GM21390 (cell line): Measurements from ENCODE around the gene SLC16A8.
"Not testable (repeated sequence)": the region's sequence is repeated elsewhere in the genome, so short reads cannot be mapped to it uniquely, and the experiment has no call there.

ENCODE experiments used
- ATAC-seq: cut with Tn5 transposase; IDR thresholded peaks from one replicate; pipeline ENCODE4 v1.9.1; 2021; ENCODE audit not compliant: unreplicated experiment

SLC16A8 gene, protein sequence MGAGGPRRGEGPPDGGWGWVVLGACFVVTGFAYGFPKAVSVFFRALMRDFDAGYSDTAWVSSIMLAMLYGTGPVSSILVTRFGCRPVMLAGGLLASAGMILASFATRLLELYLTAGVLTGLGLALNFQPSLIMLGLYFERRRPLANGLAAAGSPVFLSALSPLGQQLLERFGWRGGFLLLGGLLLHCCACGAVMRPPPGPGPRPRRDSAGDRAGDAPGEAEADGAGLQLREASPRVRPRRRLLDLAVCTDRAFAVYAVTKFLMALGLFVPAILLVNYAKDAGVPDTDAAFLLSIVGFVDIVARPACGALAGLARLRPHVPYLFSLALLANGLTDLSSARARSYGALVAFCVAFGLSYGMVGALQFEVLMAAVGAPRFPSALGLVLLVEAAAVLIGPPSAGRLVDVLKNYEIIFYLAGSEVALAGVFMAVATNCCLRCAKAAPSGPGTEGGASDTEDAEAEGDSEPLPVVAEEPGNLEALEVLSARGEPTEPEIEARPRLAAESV

DNA sequence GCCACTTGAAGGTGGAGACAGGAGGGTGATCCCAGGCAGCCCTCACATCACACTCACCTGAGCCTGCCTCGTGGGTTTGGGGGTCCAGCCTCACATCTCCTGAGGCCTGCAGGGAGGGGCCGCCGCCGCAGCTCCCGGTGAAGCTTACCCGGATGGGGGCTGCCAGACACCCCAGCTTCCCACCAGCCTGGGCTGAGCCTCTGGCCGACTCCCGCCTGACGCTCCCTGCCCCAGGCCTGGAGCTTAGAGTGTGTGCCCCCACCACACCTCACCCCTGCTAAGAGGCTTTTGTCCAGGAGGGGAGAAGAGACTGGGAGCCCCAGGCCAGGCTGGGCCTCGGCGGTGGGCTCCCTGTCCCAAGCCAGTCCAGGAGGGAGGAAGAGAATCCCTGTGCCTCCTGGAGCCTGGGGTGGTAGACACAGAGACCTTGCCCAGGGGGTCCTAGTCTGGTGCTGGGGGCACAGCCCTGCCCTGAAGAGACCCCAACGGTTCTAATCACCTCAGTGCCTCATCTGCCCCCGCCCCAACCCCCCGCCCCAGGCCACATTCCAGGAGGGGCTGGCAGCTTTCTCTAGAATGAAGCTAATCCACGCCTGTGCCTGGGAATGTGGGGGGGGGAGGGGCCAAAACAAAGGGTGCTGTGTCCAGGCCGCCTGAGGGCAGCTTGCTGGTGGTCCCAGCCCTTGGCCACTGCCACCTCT lies at the start of gene SLC16A8:
Gene SLC16A8, minus strand, starts transcription at position 254 of the 701 bp plus-strand sequence. CDS start 1,311 bp downstream, outside the sequence.
- no peak for ATAC-seq

DNA sequence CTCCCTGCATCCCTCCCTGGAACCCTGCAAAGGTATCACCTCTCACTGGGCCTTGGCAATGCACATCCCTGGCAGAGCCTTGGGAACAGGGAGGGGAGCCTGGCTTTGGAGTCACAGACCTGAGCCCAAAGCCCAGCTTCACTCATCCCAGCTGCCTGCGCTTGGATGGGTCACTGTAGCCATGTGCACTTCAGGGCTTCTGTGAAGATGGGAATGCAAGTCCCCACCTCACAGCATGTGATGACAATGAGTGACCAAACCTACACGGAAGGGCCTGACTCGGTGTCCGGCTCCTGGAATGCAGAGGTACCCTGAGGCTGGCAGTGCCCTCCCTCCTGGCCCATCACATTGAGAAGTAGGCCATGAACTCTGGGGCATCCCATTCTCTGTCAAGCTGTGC lies 49.3 kb upstream of the SLC16A8 start:
- ATAC-seq = no peak

DNA sequence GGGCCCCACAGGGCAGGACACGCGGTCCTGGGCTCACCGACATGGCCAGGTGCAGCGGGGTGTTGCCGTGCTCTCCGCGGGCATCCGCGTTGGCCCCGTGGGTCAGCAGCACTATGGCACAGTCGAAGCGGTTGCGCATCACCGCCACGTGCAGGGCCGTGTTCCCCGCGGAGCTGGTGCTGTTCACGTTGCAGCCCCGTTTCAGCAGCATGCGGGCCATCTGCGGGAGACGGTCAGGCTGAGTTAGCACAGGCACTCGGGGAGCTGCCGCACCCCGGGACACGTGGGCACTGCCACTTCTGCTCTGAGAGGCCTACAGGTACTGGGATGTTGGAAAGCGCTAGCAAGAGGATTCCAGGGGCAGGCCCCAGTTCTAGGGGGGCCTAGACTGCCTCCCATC lies 48.8 kb upstream of the SLC16A8 start:
- no peak for ATAC-seq

DNA sequence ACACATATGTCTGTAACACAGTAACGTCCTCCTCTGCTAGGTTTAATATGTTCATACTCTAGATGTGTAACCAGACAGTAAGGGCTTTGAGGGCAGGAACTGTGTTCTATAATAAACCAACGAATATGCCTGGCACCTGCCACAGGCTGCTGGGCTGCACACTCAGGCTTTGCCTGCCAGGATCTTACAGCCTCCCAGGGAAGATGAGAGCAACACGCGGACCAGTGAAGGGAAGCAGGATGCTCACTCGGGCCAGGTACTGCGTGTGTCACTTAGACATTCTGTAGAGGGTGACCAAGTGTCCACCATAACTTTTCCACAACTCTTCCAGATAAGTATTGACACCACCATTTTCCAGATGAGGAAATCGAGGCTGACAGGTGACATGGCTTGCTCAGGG lies 48.2 kb upstream of the SLC16A8 start:
- no peak for ATAC-seq

DNA sequence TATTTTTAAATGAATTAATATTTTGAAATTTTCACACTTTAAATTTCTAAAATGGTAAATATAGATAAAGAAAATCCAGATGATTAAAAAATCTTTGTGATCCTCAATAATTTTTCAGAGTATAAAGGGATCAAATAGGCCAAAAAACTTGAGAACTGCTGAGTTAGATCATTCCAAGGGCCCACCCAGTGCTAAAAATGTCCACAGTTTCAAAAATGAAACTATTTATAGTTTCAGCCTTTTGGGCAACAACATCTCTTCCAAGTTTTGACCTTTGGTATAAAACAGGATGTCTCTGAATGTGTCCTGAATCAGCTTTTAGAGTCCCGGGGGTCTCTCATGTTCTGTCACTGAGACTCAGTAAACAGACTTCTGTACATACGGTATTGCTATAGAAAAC lies 47.4 kb upstream of the SLC16A8 start:
- ATAC-seq = no peak

DNA sequence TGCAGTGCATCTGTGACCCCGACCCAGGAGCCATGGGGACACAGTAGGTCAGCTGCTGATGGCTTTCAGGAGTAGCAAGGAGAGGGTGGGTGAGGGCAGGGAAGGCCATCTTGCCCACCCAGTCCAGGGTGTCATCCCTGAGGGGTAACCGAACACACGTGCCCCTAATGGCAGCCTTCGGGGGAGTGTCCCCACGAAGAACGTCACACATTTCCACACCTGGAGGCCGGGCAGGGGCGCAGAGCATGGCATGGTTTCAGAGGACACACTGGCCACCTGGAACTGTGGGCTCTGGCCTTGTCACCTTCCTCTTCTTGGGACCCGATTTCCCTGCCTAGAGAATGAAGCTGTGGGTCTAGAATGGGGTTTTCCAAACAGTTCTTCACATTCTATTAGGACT lies 45.9 kb upstream of the SLC16A8 start:
- no peak for ATAC-seq

DNA sequence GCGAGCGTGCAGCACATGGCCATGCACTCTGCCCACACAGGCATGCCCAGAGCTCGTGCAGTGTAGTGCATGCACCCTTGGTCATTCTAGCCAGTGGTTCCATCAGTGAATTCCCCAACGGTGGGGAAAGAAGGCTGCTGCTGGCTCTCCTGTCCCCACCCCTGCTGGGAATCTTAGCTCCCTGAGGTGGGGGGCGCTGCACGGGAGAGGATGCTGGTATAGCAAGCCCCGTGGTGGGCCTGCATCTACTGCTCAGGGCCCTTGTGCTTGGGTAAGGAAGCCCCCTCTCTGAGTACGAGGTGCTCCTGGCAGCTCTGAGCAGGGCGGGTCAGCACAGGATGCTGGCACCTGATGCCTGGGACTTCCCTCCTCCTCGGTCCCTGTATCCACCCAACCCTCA lies 45.0 kb upstream of the SLC16A8 start:
- ATAC-seq = no peak

DNA sequence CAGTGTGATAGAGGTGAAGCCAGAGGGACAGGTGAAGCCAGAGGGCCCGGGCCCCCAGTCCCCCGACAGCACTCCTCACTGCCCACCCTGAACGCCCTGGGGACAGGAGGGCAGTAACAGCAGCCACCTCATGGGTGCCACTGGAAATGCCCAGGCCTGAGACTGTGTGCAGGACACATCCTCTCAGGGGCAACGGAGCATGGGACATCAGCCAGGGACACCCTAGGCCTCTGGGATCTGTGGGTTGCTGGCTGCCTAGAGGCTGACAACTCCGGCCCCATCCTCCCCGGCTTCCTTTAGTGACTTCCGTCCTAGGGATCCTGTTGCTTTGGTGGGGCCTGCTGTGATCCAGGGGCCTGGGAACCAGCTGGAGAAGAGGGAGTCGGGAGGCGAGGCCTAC lies 43.9 kb upstream of the SLC16A8 start:
- no peak for ATAC-seq

DNA sequence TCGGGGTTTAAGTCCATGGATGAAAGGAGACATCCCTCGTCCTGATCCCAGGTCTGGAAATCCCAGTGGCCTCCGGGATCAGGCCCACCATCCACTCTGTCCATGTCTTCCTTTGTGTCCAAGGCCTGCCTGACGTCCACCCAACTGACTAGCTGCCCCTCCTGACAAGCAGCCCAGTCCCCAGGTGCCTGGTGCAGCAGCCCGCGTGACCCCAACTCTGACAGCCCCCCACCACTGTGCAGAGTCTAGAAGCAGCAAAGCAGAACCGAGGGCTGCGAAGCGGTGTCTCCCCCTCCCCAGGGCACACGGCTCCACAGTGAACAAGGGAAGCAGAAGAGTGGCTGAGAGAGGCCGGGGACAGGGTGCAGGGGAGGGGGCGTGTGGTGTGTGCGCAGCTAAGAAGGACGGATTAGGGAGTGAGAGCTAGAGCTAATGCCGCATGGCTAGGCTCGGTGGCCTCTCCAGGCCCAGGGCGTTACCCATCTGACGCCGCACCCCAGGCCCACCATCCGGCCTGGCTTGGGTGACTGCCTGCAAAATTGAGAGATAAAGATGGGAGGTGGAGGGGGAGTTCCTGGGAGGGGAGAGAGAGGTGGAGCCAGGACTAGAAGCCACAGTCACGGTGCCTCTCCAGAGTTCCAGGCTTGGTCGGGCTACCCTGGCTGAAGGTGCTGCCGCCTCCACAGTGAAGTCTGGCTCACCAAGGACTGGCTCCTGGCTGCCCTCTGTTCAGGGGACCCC lies 43.1 kb upstream of the SLC16A8 start:
- ATAC-seq = no peak

DNA sequence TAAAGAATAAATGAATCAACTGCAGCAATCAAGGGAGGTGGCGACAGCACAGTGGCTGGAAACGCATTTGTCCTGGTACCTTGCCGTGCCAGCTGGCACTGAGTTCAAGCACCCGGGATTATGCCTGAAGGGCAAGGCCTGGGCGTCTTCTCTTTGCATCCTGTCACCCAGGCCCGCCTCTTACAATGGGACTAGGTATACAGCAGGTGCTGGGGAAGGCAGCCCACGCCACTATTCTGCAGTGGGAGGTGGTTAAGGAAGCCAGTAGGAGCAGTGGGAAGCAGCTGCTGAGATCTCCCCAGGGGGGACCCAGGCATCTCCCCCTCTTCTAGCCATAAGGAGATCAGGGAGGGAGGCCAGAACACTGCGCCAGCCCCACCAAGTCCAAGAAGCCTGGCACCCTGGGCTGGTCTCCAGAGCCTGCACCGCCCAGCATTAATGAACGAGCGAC lies 41.8 kb upstream of the SLC16A8 start:
- no peak for ATAC-seq

DNA sequence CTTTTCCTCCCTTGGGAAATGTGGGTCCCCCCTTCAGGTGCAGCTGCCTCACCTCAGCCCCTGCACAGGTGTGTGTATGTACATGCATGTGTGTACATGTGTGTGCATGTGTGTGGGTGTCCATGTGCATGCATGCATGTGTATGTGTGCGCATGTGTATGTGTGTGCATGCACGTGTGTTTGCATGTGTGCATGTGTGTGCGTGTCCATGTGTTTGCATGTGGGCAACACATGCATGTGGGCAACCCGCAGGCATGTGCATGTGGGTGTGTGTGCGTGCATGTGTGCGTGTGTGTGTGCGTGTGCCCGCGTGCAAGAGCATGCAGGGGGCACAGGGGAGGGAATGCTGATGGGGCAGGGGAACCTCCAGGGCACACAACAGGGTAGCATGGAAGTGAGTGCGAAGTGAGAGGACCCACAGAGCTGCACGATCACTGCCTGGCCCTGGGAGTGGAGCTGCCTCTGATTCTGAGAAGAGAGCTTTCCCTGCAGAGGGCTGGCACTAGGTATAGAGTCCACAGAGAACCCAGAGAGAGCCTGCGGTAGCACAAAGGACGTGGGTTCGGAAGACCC lies 41.1 kb upstream of the SLC16A8 start:
- no peak for ATAC-seq

DNA sequence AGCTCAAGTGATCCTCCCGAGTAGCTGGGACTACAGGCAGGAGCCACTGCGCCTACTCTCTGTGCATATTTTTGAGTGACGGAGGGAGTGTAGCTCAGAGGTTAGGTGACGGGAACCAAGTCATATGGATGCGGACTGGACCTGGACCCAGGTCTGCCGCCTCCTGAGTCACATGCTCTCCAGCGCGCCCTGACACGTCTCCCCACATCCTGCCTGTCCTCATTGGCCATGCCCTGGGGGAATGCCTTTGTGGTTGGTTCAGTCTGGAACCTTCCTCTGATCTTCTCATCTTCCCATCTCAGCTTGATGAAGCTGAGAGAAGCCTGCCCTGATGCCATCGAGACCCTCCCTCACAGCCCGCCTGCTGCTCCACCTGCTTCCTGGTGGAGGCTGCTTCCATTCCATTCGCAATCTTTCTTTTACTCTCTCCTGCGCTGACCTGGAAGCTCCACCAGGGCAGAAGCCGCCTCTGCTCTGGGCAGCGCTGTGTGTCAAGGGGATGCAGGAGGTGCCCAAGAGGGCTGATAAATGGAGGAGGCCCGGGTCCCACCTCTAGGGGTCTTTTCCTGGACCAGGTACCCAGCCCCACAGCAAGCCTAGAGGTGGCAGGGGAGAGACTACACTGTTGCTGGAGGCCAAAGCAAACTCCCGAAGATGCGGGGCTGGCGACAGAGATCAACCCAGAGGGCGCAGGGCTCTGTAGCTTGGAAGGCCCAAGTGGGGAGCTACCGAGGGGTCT lies 40.4 kb upstream of the SLC16A8 start:
- no peak for ATAC-seq

DNA sequence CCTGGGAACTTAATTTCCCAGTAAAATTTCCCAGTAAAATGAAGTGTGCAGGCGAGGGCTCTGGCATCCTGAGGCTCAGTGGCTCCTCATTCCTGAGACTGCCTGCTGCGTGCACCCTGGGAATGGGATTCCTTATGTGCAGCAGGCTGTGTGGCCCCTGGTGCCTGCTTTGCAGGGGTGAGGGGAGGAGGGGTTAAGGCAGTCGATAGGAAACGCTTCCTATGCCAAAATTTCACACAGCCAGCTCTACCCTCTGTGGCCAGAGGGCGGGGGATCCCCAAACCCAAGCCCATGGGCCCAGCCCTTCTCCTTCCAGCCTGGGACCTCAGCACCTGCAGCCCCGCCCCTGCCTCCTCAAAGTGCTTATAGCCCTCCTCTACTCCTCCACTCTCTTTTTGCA lies 38.6 kb upstream of the SLC16A8 start:
- ATAC-seq = no peak

DNA sequence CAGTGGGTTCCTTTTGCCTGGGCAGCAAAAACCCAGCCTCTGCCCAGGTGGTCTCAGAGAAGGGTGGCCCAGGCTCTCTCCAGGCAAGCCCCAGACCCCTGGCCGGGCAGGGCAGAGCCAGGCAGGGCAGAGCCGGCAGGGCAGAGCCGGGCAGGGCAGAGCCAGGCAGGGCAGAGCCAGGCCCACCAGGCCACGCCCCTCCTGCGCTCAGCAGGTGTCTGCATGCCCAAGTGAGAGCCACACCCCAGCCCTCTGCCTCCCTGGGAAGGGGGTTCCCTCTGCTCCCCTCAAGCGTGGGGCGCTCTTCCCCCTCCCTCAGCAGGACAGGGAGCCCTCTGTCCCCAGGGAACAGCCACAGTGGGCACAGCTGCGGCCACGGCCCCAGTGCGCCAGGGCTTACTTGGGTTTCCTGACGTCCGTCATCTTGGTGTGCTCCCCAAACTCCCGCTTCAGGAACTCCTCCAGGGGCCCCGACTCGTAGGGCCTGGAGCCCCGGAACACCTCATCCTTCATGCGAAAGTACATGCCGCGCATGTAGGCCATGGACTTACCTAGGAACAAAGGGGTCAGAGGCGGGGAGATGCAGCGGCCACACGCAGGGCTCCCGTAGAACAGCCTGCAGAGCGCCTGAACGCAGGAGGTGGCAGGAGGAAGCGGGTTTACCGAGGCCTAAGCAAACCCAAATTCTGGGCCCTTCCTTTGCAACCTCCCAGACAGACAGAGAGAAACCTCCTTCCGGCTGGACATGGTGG lies 36.6 kb upstream of the SLC16A8 start:
- no peak for ATAC-seq

DNA sequence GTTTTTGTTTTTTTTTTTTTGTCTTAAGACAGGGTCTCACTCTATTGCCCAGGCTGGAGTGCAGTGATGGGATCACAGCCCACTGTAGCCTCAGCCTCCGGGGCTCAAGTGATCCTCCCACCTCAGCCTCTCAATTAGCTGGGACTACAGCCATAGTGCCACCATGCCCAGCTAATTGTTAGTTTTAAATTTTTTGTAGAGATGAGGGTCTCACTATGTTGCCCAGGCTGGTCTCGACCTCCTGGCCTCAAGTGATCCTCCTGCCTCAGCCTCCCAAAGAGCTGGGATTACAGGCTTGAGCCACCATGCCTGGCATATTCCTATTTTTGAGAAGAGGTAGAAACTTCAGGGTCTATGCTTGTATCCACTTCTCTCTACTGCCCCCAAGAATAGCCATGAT lies 34.8 kb upstream of the SLC16A8 start:
- ATAC-seq = not testable (repeated sequence)

DNA sequence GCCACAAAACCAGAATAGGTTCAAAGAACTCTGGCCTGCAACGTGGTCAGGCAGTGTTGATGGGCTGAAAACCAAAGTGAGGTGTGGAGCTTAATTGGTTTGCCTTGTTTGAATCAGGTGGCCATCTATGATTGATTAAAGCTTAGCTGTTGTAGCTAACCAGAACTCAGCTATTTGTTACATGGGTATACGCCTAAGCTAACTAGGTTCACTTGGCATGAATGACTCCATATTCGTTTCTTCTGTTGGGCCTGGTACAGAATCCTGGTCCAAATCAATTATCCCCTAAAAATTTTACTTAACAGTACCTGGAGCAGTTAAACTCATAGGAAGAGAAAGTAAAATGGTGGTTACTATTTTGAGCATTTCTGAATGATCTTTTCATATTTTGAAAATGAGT lies 34.2 kb upstream of the SLC16A8 start:
- ATAC-seq = no peak

DNA sequence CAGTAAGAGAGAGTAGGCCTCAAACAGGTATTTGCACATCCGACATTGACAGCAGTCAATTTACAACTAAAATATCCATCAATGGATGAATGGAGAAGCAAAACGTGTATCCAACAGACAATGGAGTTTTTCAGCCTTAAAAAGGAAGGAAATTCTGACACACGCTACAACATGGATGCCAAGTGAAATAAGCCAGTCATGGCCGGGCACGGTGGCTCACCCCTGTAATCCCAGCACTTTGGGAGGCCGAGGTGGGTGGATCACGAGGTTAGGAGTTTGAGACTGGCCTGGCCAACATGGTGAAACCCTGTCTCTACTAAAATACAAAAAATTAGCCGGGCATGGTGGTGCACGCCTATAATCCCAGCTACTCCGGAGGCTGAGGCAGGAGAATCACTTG lies 33.6 kb upstream of the SLC16A8 start:
- not testable (repeated sequence) for ATAC-seq

DNA sequence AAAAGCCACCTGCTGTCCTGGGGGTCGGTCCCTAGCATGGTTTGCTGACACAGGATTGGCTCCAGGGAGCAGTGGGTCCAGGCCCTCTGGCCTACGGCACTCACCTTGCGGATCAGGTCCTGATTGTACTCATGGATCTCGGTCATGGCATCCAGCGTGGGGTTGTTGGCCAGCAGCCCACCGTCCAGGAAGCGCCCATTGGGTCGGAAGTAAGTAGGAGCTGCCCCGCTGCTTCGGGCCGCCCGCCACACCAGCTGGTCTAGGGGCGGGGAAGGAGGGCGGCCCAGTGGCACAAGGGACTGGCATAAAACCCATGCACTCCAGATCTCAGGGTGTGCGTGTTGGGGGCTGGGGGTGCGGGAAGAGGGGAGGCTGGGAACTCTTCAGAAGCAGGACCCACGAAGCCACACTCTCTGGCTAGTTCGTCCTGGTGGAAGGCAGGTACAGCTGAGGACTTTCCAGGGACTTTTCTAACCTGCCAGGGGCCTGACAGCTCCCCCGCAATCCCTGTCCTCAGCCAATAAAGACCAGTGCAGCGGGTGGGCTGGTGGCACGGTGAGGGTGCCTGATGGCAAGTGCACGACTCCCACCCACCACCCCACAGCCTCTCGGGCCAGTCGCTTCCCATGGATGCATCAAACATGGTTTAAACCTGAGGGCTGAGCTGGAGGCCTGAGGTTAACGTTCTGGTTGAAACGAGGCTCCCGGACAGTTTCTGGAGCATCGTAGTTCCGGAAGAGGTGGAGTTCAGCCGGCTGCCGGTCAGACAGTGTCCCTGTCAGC lies 31.6 kb upstream of the SLC16A8 start:
- no peak for ATAC-seq
